CD4-positive, alpha-beta memory T cell (primary cell): ENCODE measurements around the gene MPV17L2. TPM values are rescaled to one million over a fixed set of nuclear protein-coding genes. Genes with fewer than 3 reads are reported as not detected.

Experiments
- CTCF ChIA-PET: fragments of 350-600 bp; sonication (Branson Sonifier 250); formaldehyde crosslinking; loops from one replicate; lab custom pipeline; 2021; ENCODE audit warnings: inconsistent platforms; ENCODE audit not compliant: partially characterized antibody; lab: Charles Lee
- POLR2A ChIA-PET: fragments of 350-600 bp; sonication (Branson Sonifier 250); formaldehyde crosslinking; loops from one replicate; lab custom pipeline; 2021; ENCODE audit not compliant: partially characterized antibody; lab: Charles Lee
- DNase-seq, 5 donors: peaks; one replicate each; pipeline versions ENCODE4 v3.0.0 to v3.0.0-alpha.2; 2020 to 2022; ENCODE audit warnings: mixed read lengths in 1 of 5
- H3K27ac ChIP-seq: one replicate; pipeline ENCODE4 v1.7.0; 2013; ENCODE audit warnings: low read depth, low read length
- H3K27me3 ChIP-seq: 2 replicates; pipeline ENCODE4 v1.7.0; 2013; ENCODE audit warnings: mild to moderate bottlenecking, low read length, moderate library complexity; ENCODE audit not compliant: insufficient read depth
- H3K36me3 ChIP-seq: 2 replicates; pipeline ENCODE4 v1.7.0; 2013; ENCODE audit warnings: mild to moderate bottlenecking, low read length, moderate library complexity; ENCODE audit not compliant: insufficient read depth
- H3K4me1 ChIP-seq: 2 replicates; pipeline ENCODE4 v1.7.0; 2013; ENCODE audit warnings: mild to moderate bottlenecking, low read length, moderate library complexity; ENCODE audit not compliant: insufficient read depth
- H3K4me3 ChIP-seq, 2 donors: one replicate each; pipeline ENCODE4 v1.7.0; 2013; ENCODE audit warnings: low read length in 2 of 2, mild to moderate bottlenecking in 1 of 2
- H3K9me3 ChIP-seq, 2 donors: one replicate each; pipeline ENCODE4 v1.7.0; 2013; ENCODE audit warnings: low read length in 2 of 2, control low read depth in 1 of 2; ENCODE audit not compliant: control insufficient read depth in 1 of 2
- H3K27ac Mint-ChIP-seq, 7 donors: one replicate each; pipeline ENCODE4 v1.8.0; 2020 to 2021; ENCODE audit warnings: mixed read lengths in 7 of 7, mild to moderate bottlenecking in 6 of 7, inconsistent platforms in 3 of 7, moderate library complexity in 3 of 7
- H3K27me3 Mint-ChIP-seq, 2 donors: one replicate each; pipeline ENCODE4 v1.8.0; 2020 to 2021; ENCODE audit warnings: mixed read lengths in 2 of 2
- H3K36me3 Mint-ChIP-seq, 2 donors: one replicate each; pipeline ENCODE4 v1.8.0; 2020 to 2021; ENCODE audit warnings: mixed read lengths in 2 of 2, inconsistent platforms in 1 of 2, mild to moderate bottlenecking in 1 of 2
- H3K4me1 Mint-ChIP-seq, 4 donors: one replicate each; pipeline ENCODE4 v1.8.0; 2020 to 2021; ENCODE audit warnings: mixed read lengths in 4 of 4, mild to moderate bottlenecking in 1 of 4
- H3K4me3 Mint-ChIP-seq, 8 donors: one replicate each; pipeline ENCODE4 v1.8.0; 2020 to 2021; ENCODE audit warnings: mixed read lengths in 8 of 8, mild to moderate bottlenecking in 7 of 8, moderate library complexity in 6 of 8, inconsistent platforms in 3 of 8
- H3K9me3 Mint-ChIP-seq, 8 donors: one replicate each; pipeline ENCODE4 v1.8.0; 2020 to 2021; ENCODE audit warnings: mixed read lengths in 8 of 8, mild to moderate bottlenecking in 5 of 8, inconsistent platforms in 3 of 8, moderate library complexity in 1 of 8
- intact Hi-C: fragments of 100-400 bp; cut with micrococcal nuclease; formaldehyde crosslinking; loops from one replicate; pipeline ENCODE4 v1.15.1; 2023
- polyA plus RNA-seq, 2 donors: library from polyadenylated mRNA; unstranded; fragments of 300-500 nt; fragmentation: Illumina TruSeq; gene quantifications; one replicate each; pipeline ENCODE4 v1.2.3, GENCODE V29; 2021
- total RNA-seq, 2 experiments: library from RNA; stranded (reverse); gene quantifications; one replicate each; pipeline ENCODE4 v1.2.3, GENCODE V29; 2021

MPV17L2 gene
- total and polyA plus RNA-seq, 4 experiments from 2014 or later, result 7.6 to 13.7 (median 9.1) TPM

- no peaks in the 10 kb centered on the region for H3K27me3 Mint-ChIP-seq
- H3K4me1 Mint-ChIP-seq, result peaks cover 3 to 21% (median 8%) of the 10 kb centered on the region in 4 donors
- ChIA-PET CTCF (interaction anchor here (1.1 to 12.0 kb wide), 6 partner anchors 9 to 156 kb away, joined by 3 to 125 read pairs (median 6); partner anchors contain the start of gene PIK3R2), POLR2A (interaction anchor here (1.1 to 3.1 kb wide), 4 partner anchors 8 to 41 kb away, joined by 3 to 14 read pairs (median 9); partner anchors contain the start of genes MPV17L2 and PIK3R2)
- no peaks in the 10 kb centered on the region for H3K27me3 ChIP-seq
- no peaks in the 10 kb centered on the region for H3K9me3 Mint-ChIP-seq
- intact Hi-C loops, result loop anchor here (10.0 kb wide), 1 partner anchor 215 kb away; no protein-coding TSS in a partner anchor
- H3K36me3 ChIP-seq, result peaks cover 5% of the 10 kb centered on the region
- H3K4me1 ChIP-seq, result peaks cover 17% of the 10 kb centered on the region
- DNase-seq, result no peak
- H3K4me3 Mint-ChIP-seq, result peak overlapping the region in 1 of 8 donors; percentile 9
- no peak overlapping the region for H3K27ac Mint-ChIP-seq
- no peak overlapping the region for H3K27ac ChIP-seq
- H3K9me3 ChIP-seq, result no peaks in the 10 kb centered on the region
- no peak overlapping the region for H3K4me3 ChIP-seq
- peaks cover 3 to 16% of the 10 kb centered on the region in 2 donors for H3K36me3 Mint-ChIP-seq
These were observed 33.2 kb upstream of the MPV17L2 start for GRCh38 chr19:18159810-18160209.

DNA sequence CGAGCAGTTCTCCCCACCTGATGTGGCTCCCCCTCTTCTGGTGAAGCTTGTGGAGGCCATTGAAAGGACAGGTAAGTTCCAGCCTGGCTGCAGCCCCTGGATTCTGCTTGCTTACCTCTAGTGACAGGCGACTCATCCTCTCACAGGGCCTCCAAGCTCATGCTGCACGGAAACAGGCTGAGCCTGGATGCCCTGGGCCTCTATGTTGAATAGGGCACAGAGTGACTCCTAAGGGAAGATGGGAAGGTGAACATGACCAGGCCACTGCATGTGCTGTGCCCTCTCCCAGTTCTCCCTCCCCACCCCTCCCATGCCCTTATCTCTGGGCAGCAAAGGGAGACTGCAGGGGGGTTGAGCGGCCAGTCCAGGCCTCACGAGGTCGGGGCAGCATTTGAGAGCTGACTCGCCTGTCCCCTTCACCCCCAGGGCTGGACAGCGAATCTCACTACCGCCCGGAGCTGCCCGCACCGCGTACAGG, 32.5 kb upstream of the MPV17L2 start:
- Histone ChIP-seq H3K27me3 (no peaks in the 10 kb centered on the region), H3K4me3 (no peak overlapping the region), H3K4me1 (peaks cover 17% of the 10 kb centered on the region), H3K27ac (peak overlapping the region; percentile 51), H3K9me3 (no peaks in the 10 kb centered on the region), H3K36me3 (peaks cover 6% of the 10 kb centered on the region)
- ChIA-PET CTCF (interaction anchor here (0.8 to 12.0 kb wide), 11 partner anchors 9 to 215 kb away, joined by 3 to 125 read pairs (median 4); partner anchors contain the start of gene PIK3R2), POLR2A (interaction anchor here (0.5 to 3.1 kb wide), 9 partner anchors 9 to 197 kb away, joined by 3 to 14 read pairs (median 4); partner anchors contain the start of genes IQCN, JUND, MPV17L2 and PIK3R2)
- peaks cover 4 to 17% of the 10 kb centered on the region in 2 donors for H3K36me3 Mint-ChIP-seq
- peaks cover 3 to 18% (median 8%) of the 10 kb centered on the region in 4 donors for H3K4me1 Mint-ChIP-seq
- H3K4me3 Mint-ChIP-seq, result peak overlapping the region in 7 of 8 donors; percentile 20 to 54 (median 49)
- intact Hi-C loops, result loop anchor here (10.0 kb wide), 1 partner anchor 216 kb away; no protein-coding TSS in a partner anchor
- no peaks in the 10 kb centered on the region for H3K9me3 Mint-ChIP-seq
- H3K27ac Mint-ChIP-seq, result peak overlapping the region in 6 of 7 donors; percentile 12 to 76 (median 47)
- DNase-seq, result no peak
- H3K27me3 Mint-ChIP-seq, result no peaks in the 10 kb centered on the region

GRCh38 chr19:18160971-18161635, 31.9 kb upstream of the MPV17L2 start:
- peak overlapping the region; percentile 51 for H3K27ac ChIP-seq
- no peaks in the 10 kb centered on the region for H3K27me3 ChIP-seq
- POLR2A ChIA-PET, result interaction anchor here (0.5 to 3.1 kb wide), 10 partner anchors 9 to 198 kb away, joined by 3 to 14 read pairs (median 4); partner anchors contain the start of genes IQCN, JUND, MPV17L2 and PIK3R2
- H3K36me3 Mint-ChIP-seq, result peaks cover 10 to 22% of the 10 kb centered on the region in 2 donors
- peak; percentile 59 to 88 (median 81) for DNase-seq
- H3K9me3 Mint-ChIP-seq, result no peaks in the 10 kb centered on the region
- H3K4me3 Mint-ChIP-seq, result peak overlapping the region in 5 of 8 donors; percentile 46 to 69 (median 53)
- no peaks in the 10 kb centered on the region for H3K27me3 Mint-ChIP-seq
- peaks cover 3 to 17% (median 8%) of the 10 kb centered on the region in 4 donors for H3K4me1 Mint-ChIP-seq
- no peaks in the 10 kb centered on the region for H3K9me3 ChIP-seq
- peak overlapping the region in 4 of 7 donors; percentile 52 to 75 (median 58) for H3K27ac Mint-ChIP-seq
- CTCF ChIA-PET, result interaction anchor here (0.8 to 12.0 kb wide), 13 partner anchors 10 to 215 kb away, joined by 3 to 125 read pairs (median 3); partner anchors contain the start of gene PIK3R2
- intact Hi-C loops, result loop anchor here (1.0 to 10.0 kb wide), 3 partner anchors 8 to 216 kb away; partner anchors contain the start of gene PIK3R2
- no peak overlapping the region for H3K4me3 ChIP-seq
- H3K4me1 ChIP-seq, result peaks cover 17% of the 10 kb centered on the region
- H3K36me3 ChIP-seq, result peaks cover 12% of the 10 kb centered on the region

- Histone ChIP-seq H3K36me3 (peaks cover 12% of the 10 kb centered on the region), H3K27ac (no peak overlapping the region), H3K27me3 (no peaks in the 10 kb centered on the region), H3K9me3 (no peaks in the 10 kb centered on the region), H3K4me1 (peaks cover 12% of the 10 kb centered on the region), H3K4me3 (no peak overlapping the region)
- POLR2A ChIA-PET, result interaction anchor here (1.0 to 3.1 kb wide), 6 partner anchors 10 to 155 kb away, joined by 3 to 14 read pairs (median 4); partner anchors contain the start of genes JUND and PIK3R2
- H3K9me3 Mint-ChIP-seq, result no peaks in the 10 kb centered on the region
- H3K4me3 Mint-ChIP-seq, result peak overlapping the region in 4 of 8 donors; percentile 30 to 69 (median 42)
- peaks cover 2 to 14% (median 7%) of the 10 kb centered on the region in 4 donors for H3K4me1 Mint-ChIP-seq
- peak overlapping the region in 5 of 7 donors; percentile 50 to 75 (median 55) for H3K27ac Mint-ChIP-seq
- peaks cover 13 to 20% of the 10 kb centered on the region in 2 donors for H3K36me3 Mint-ChIP-seq
- intact Hi-C loops, result loop anchor here (1.0 to 10.0 kb wide), 3 partner anchors 8 to 217 kb away; partner anchors contain the start of gene PIK3R2
- no peaks in the 10 kb centered on the region for H3K27me3 Mint-ChIP-seq
- no peak for DNase-seq
- CTCF ChIA-PET, result interaction anchor here (0.6 to 12.0 kb wide), 9 partner anchors 11 to 158 kb away, joined by 3 to 125 read pairs (median 5); partner anchors contain the start of gene PIK3R2
These were observed 31.4 kb upstream of the MPV17L2 start for GRCh38 chr19:18161636-18162002.

- no peaks in the 10 kb centered on the region for H3K27me3 ChIP-seq
- H3K9me3 Mint-ChIP-seq, result no peaks in the 10 kb centered on the region
- peaks cover 25 to 29% of the 10 kb centered on the region in 2 donors for H3K36me3 Mint-ChIP-seq
- no peak for DNase-seq
- H3K4me1 Mint-ChIP-seq, result peaks cover 4 to 18% (median 10%) of the 10 kb centered on the region in 4 donors
- H3K4me3 ChIP-seq, result no peak overlapping the region
- CTCF ChIA-PET, result interaction anchor here (0.6 to 12.0 kb wide), 6 partner anchors 8 to 457 kb away, joined by 3 to 125 read pairs (median 3); no protein-coding TSS in a partner anchor
- H3K27ac ChIP-seq, result no peak overlapping the region
- H3K36me3 ChIP-seq, result peaks cover 12% of the 10 kb centered on the region
- H3K4me3 Mint-ChIP-seq, result no peak overlapping the region
- POLR2A ChIA-PET, result interaction anchor here (0.8 to 1.4 kb wide), 2 partner anchors 10 to 45 kb away, joined by 3 to 5 read pairs; no protein-coding TSS in a partner anchor
- H3K9me3 ChIP-seq, result no peaks in the 10 kb centered on the region
- H3K27ac Mint-ChIP-seq, result no peak overlapping the region
- peaks cover 10% of the 10 kb centered on the region for H3K4me1 ChIP-seq
- intact Hi-C loops, result loop anchor here (10.0 kb wide), 1 partner anchor 219 kb away; no protein-coding TSS in a partner anchor
- H3K27me3 Mint-ChIP-seq, result no peaks in the 10 kb centered on the region
These were observed 28.9 kb upstream of the MPV17L2 start for GRCh38 chr19:18164072-18164471.

DNA sequence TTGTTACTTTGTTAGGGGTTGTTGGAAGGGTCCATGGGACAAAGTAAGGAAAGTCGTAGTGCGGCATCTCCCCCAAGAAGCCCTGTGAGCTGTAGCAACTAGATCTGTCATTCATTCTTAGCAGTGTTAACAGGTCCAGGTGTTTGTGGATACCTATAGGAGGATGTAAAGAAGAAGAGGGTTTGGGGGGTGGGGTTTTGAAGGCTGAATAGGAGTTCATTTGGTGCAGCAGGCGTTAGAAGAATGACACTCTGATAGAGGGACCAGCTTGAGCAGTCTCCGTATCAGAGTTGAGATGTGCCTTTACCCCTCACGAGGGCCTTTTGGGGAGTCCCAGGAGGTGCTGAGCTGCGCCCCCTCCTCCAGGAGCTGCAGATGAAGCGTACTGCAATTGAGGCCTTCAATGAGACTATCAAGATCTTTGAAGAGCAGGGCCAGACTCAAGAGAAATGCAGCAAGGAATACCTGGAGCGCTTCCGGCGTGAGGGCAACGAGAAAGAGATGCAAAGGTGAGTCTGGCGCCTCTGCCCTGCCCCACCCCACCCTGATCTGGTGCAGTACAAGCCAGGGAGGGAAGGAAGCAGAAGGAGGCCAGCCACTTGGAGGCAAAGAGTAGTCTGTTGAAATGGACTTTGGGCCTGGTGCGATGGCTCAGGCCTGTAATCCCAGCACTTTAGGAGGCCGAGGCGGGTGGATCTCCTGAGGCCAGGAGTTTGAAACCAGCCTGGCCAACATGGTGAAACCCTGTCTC, 27.0 kb upstream of the MPV17L2 start:
- no peak overlapping the region for H3K4me3 Mint-ChIP-seq
- H3K9me3 Mint-ChIP-seq, result no peaks in the 10 kb centered on the region
- ChIA-PET CTCF (interaction anchor here (0.7 to 12.0 kb wide), 6 partner anchors 26 to 238 kb away, joined by 3 to 125 read pairs (median 4); no protein-coding TSS in a partner anchor), POLR2A (interaction anchor here (1.1 to 1.2 kb wide), 2 partner anchors 27 to 69 kb away, joined by 3 read pairs; partner anchors contain the start of genes MAST3 and MPV17L2)
- H3K27ac Mint-ChIP-seq, result peak overlapping the region in 1 of 7 donors; percentile 17
- no peaks in the 10 kb centered on the region for H3K27me3 ChIP-seq
- H3K36me3 ChIP-seq, result peaks cover 12% of the 10 kb centered on the region
- no peaks in the 10 kb centered on the region for H3K9me3 ChIP-seq
- H3K27me3 Mint-ChIP-seq, result no peaks in the 10 kb centered on the region
- no peak overlapping the region for H3K4me3 ChIP-seq
- H3K27ac ChIP-seq, result no peak overlapping the region
- intact Hi-C loops, result loop anchor here (10.0 kb wide), 1 partner anchor 221 kb away; no protein-coding TSS in a partner anchor
- H3K36me3 Mint-ChIP-seq, result peaks cover 25 to 29% of the 10 kb centered on the region in 2 donors
- H3K4me1 ChIP-seq, result peaks cover 6% of the 10 kb centered on the region
- H3K4me1 Mint-ChIP-seq, result peaks cover 3 to 10% (median 5%) of the 10 kb centered on the region in 4 donors
- DNase-seq, result no peak
